Hypothalamus (tissue), 51 donors: ENCODE results near the gene ZSCAN18.

Experiments
- DNase-seq, 51 donors: peaks; one replicate each; lab custom pipeline; 2025; lab: John Stamatoyannopoulos, UW

The ZSCAN18 gene

DNA sequence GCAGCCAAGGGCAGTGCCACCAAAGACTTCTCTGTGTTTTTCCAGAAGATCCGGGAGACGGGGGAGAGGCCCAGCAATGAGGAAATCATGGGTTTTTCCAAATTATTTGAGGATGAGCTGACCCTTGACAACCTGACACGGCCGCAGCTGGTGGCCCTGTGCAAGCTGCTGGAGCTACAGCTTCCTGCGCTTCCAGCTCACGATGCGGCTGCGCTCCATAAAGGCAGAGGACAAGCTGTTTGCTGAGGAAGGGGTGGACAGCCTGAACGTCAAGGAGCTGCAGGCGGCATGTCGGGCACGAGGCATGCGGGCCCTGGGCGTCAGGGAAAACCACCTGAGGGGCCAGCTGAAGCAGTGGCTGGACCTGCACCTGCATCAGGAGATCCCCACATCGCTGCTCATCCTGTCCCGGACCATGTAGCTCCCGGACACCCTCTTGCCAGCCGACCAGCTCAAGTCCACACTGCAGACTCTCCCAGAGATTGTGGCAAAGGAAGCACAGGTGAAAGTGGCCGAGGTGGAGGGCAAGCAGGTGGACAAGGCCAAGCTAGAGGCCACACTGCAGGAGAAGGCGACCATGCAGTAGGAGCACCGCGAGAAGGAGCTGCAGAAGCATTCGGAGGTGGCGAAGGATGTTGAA is 52.5 kb downstream of the ZSCAN18 start:
- no peak for DNase-seq

DNA sequence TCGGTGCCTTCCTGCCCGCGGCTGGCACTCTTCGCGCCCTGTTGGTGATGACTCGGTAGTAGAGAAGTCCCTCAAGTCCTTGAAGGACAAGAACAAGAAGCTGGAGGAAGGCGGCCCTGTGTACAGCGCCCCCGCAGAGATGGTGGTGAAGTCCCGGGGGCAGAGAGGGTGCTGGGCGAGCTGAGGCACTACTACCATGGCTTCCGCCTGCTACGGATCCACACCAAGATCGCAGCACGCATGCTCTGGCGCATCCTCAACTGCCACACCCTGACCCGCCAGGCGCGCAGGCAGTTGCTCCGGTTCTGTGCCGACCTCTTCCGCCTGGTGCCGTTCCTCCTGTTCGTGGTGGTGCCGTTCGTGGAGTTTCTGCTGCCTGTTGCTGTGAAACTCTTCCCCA is 53.1 kb downstream of the ZSCAN18 start:
- no peak for DNase-seq

GRCh38 chr19:58044391-58044790 is 53.6 kb downstream of the ZSCAN18 start:
- DNase-seq, result no peak

DNA sequence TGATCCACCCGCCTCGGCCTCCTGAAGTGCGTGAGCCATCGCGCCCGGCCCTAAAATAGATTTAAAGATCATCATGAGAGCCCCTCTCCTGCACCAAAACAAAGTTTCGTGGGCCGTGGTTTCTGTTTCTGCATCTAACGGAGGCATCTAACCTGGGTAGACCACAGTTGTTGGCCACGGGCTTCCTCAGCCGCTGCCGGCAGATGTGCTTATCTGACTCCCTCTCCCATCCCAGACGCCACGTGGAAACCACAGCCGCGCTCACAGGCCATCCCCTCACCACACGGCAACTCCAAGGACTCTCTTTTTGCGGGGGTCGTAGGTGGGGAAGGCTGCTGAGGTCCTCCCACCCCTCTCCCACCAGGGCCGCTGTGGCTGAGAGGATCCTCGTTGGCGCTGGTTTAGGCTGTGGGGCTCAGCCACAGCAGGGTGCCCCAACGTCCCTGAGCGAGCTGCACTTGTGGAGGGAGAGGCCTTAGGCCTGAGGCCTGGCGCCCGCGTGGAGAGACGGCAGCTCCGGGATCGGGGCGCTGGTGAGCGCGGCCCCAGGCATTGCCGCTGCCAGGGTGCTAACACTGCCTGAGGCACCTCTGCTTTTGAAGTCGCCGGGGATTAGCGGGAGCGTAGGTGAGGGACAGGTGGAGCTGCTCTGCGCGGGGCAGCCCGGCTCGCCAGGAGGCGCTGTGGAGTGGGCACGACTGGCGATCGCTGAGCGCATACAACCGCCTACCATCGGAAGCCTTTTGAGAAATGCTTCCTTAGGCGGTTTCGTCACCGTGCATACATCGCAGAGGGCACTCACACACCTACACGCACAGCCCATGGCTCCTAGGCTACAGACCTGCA is 55.3 kb downstream of the ZSCAN18 start:
- DNase-seq, result no peak

GRCh38 chr19:58040751-58041525 is 57.1 kb downstream of the ZSCAN18 start:
- DNase-seq, result no peak

DNA sequence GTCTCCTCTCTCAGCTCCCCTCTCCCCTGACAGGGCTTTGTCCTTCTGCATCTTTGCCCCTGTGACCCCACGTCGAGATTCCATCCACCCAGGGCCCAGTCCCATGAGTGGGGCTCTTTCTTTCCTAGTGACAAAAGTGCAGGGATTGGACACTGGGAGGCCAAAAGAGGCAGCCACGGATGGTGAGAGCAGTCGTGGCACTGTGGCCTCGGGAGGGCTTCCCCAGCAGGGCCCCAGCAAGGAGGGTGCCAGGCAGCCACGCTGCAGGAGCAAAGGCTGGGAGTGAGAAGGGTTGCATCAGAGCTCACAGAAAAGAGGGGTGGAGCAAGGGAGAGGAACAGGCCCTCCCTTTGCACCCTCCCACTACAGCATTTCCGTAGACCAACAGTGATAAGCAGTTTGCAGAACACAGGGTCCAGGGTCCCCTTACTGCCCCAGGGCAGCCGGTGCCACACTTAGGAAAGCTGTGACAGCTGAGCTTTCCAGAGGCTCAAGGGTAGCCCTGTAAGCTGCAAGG is 59.3 kb downstream of the ZSCAN18 start:
- DNase-seq, result no peak

- peak in 38 of 51 donors; percentile 3 to 78 (median 38) for DNase-seq
These were observed 59.9 kb downstream of the ZSCAN18 start for GRCh38 chr19:58037927-58038687.

DNA sequence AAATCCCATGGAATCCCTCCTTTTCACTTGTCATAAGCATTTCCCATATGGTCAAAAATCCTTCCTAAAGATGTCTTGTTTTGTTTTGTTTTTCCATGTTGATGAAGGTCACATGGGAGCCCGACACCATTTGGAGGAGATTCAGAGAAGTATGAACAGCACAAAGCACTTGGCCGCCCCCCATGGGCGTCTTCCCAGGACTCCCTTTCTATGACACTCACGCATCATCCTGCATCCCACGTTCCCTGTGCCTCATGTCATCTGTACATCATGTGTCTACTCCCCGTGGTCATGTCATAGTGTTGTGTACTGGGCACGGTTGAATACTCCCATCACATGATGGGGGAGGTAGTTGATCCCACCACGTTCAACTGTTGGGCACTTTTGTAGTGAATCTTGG is 62.2 kb downstream of the ZSCAN18 start:
- DNase-seq, result peak in 1 of 51 donors; percentile 45

DNA sequence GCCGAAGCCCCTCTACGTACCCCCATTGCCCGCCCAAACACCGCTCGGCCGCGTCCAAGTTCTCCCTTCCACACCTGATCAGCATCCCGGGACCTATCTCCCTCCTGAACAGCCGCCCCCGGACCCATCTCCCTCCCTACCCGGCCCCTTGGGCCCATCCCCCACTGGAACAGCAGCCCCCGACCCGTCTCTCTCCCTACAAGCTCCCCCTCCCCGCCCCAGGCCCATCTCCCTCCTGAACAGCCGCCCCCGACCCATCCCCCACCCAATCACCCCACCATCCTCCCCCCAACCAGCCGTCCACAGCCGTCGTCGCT is 63.6 kb downstream of the ZSCAN18 start:
- peak in 9 of 51 donors; percentile 8 to 42 (median 20) for DNase-seq
